Measurements from ENCODE around the gene ZNF749. TPM values are rescaled to one million over a fixed set of nuclear protein-coding genes. Genes with fewer than 3 reads are reported as not detected.

Gene ZNF749
- total and polyA plus RNA-seq, 2 of the 4 experiments (the other 2 are of a cell fraction), result 7.9 to 9.9 TPM

DNA sequence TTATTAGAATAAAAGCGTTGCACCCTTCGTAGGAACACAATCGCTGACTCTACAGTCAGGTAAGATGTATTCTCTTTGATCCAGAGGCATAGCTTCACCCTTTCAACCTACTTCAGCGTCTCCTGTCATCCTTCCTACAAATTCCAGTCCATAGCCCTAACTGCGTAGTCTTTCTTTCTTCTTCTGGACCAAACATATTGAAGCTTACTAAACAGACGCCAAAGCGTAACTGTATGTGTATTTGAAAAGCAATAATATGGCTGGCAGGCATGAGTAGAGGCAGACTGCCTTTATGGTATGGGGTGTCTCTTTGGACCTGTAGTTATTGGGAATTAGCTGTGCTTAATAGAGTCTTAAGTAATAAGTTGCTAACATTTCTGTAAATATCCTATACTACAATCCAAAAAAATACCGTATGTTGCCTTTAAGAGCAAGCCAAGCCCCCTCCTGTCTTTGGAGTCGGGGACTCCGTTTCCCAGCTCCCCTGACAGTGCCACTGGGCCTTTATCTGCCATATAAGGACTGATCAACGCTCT is 45.9 kb upstream of the ZNF749 start:
- CTCF ChIA-PET, result interaction anchor here (0.7 to 1.0 kb wide), 2 partner anchors 16 to 22 kb away, joined by 3 to 4 read pairs; no protein-coding TSS in a partner anchor
- Histone ChIP-seq H2BK15ac (ENCODE audit: low read depth, low read length) (peak overlapping the region; percentile 96), H3K4me3 (ENCODE audit: insufficient read depth, low read depth, low read length) (peak overlapping the region; percentile 16; the same call in 1 of the 2 replicates), H3K4me2 (ENCODE audit: low read depth, low read length) (peak overlapping the region; percentile 34), H3K23ac (ENCODE audit: low read depth, low read length) (peak overlapping the region; percentile 7; the same call in 1 of the 2 replicates), H2BK120ac (ENCODE audit: low read depth, low read length) (peak overlapping the region; percentile 27), H3K56ac (ENCODE audit: extremely low read depth, insufficient read depth, low read length) (peak overlapping the region; percentile 65; the same call in 1 of the 2 replicates), H3K9me3 (ENCODE audit: control insufficient read depth, insufficient read depth, low read length) (no peaks in the 10 kb centered on the region), H4K20me1 (ENCODE audit: insufficient read depth, low read length) (peaks cover 4% of the 10 kb centered on the region; the same call in 1 of the 2 replicates), H2AFZ (replicated peaks; ENCODE audit: low read length, poor library complexity) (peak overlapping the region; percentile 95), H3K36me3 (ENCODE audit: control insufficient read depth, insufficient read depth, low read length) (peaks cover 7% of the 10 kb centered on the region), H2AK9ac (replicated peaks; ENCODE audit: low read depth, low read length, poor library complexity) (no peak overlapping the region), H3K9me1 (ENCODE audit: insufficient read depth, low read length) (no peaks in the 10 kb centered on the region), H3K14ac (replicated peaks; ENCODE audit: low read depth, low read length) (peak overlapping the region; percentile 65), H3K4ac (ENCODE audit: low read depth, low read length) (peak overlapping the region; percentile 43), H3K27me3 (ENCODE audit: control insufficient read depth, insufficient read depth, low read length) (no peaks in the 10 kb centered on the region), H3K18ac (ENCODE audit: low read depth, low read length) (peak overlapping the region; percentile 11; the same call in 1 of the 2 replicates), H3K9ac (ENCODE audit: low read depth, low read length) (peak overlapping the region; percentile 18; the same call in 1 of the 2 replicates), H3K79me1 (ENCODE audit: low read depth in 1 of 2, low read length in 2 of 2) (peaks cover 4 to 26% of the 10 kb centered on the region in 2 experiments; a peak in 3 of 4 replicates), H3K27ac (ENCODE audit: insufficient read depth, low read length) (peak overlapping the region; percentile 17), H4K5ac (ENCODE audit: low read depth, low read length) (peak overlapping the region; percentile 93), H4K91ac (ENCODE audit: insufficient read depth, low read depth, low read length) (peak overlapping the region; percentile 72), H2BK20ac (ENCODE audit: low read depth, low read length) (peak overlapping the region; percentile 16; the same call in 1 of the 2 replicates), H3K4me1 (ENCODE audit: control insufficient read depth, insufficient read depth, low read length) (peaks cover 2% of the 10 kb centered on the region; the same call in 1 of the 2 replicates), H4K8ac (ENCODE audit: low read depth in 2 of 2, low read length in 2 of 2) (peak overlapping the region; percentile 98), H2AK5ac (ENCODE audit: low read depth, low read length) (peak overlapping the region; percentile 47; the same call in 1 of the 2 replicates), H2BK5ac (ENCODE audit: low read depth, low read length, poor library complexity, severe bottlenecking) (peak overlapping the region; percentile 67)
- in situ Hi-C loops (cut with MboI; ENCODE audit: low sequenced_read_pairs), result loop anchor here (25.0 kb wide), 1 partner anchor 977 kb away; the partner anchor contains the start of gene ZNF583
- DNase-seq (no peak), ATAC-seq (ENCODE audit: low read depth) (no peak)
- peak; percentile 92 for TF ChIP-seq MAZ (IDR thresholded peaks at IDR 0.05; ENCODE audit: borderline replicate concordance, low read depth, low read length)
- TF ChIP-seq, protein P1, sequence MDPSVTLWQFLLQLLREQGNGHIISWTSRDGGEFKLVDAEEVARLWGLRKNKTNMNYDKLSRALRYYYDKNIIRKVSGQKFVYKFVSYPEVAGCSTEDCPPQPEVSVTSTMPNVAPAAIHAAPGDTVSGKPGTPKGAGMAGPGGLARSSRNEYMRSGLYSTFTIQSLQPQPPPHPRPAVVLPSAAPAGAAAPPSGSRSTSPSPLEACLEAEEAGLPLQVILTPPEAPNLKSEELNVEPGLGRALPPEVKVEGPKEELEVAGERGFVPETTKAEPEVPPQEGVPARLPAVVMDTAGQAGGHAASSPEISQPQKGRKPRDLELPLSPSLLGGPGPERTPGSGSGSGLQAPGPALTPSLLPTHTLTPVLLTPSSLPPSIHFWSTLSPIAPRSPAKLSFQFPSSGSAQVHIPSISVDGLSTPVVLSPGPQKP (IDR thresholded peaks at IDR 0.05; ENCODE audit: borderline replicate concordance, low read depth, low read length), result peak; percentile 94; the same call in 1 of the 2 replicates
- no peak for TF ChIP-seq SMC3 (IDR thresholded peaks at IDR 0.05; ENCODE audit: low read depth, low read length)
- BruUV-seq (replicated peaks), result no TSS peak
- intact Hi-C loops (cut with micrococcal nuclease), result no loop called here
- dilution Hi-C loops (cut with HindIII; ENCODE audit: low sequenced_read_pairs, unreplicated experiment), result no loop called here
- POLR2A ChIA-PET (ENCODE audit: unreplicated experiment), result interaction anchor here (0.5 to 1.0 kb wide), 2 partner anchors 26 to 285 kb away, joined by 3 read pairs; no protein-coding TSS in a partner anchor
- WGBS, 2 experiments (ENCODE audit: extremely low coverage in 2 of 2, insufficient read length in 1 of 2), result 0% methylated on average over 3 of the region's 11 CpGs; no CpG with 5 or more reads in 1 of the 2 experiments

Data from IMR-90 (cell line).